K562 (cell line): ENCODE measurements around the gene PRKAA1. TPM values are rescaled to one million over a fixed set of nuclear protein-coding genes. Genes with fewer than 3 reads are reported as not detected.

Experiments used
- ARID1B ChIP-seq: fragments of 450-650 bp; IDR thresholded peaks from 2 replicates; pipeline ENCODE4 v1.6.1; 2016; ENCODE audit warnings: antibody characterized with exemption, mild to moderate bottlenecking, inconsistent platforms
- EGR1 ChIP-seq: fragments of 450-650 bp; conservative IDR thresholded peaks from 2 replicates; pipeline ENCODE4 v1.6.1; 2017; ENCODE audit warnings: mild to moderate bottlenecking
- FOXM1 ChIP-seq, 2 experiments: fragments of 450-650 bp in 1 of 2; sonication (generic) in 1 of 2; formaldehyde crosslinking in 1 of 2; IDR thresholded peaks; 2 replicates each; pipeline versions ENCODE4 v1.6.1 to v1.9.0; 2017 to 2022; ENCODE audit warnings: low read depth in 2 of 2, mild to moderate bottlenecking in 2 of 2, missing genetic modification reagents in 1 of 2, moderate library complexity in 1 of 2
- HCFC1 ChIP-seq: IDR thresholded peaks from 2 replicates; pipeline ENCODE4 v1.6.1; 2012; ENCODE audit warnings: low read depth, low read length, improper control_type of control experiment
- HDAC1 ChIP-seq, 2 experiments: fragments of 450-650 bp; IDR thresholded peaks; 2 replicates each; pipeline ENCODE4 v1.6.1; 2016 to 2017; ENCODE audit warnings: inconsistent platforms in 1 of 2, mild to moderate bottlenecking in 1 of 2, moderate library complexity in 1 of 2
- NUFIP1 ChIP-seq: fragments of 450-650 bp; IDR thresholded peaks from 2 replicates; pipeline ENCODE4 v1.6.1; 2018; ENCODE audit not compliant: partially characterized antibody
- PHF20 ChIP-seq: fragments of 450-650 bp; IDR thresholded peaks from 2 replicates; pipeline ENCODE4 v1.6.1; 2018; ENCODE audit not compliant: partially characterized antibody
- POLR2A ChIP-seq: fragments of 450-650 bp; conservative IDR thresholded peaks from 2 replicates; pipeline ENCODE4 v1.6.1; 2016
- RBBP5 ChIP-seq: fragments of 200-600 bp; sonication (generic); IDR thresholded peaks from 2 replicates; pipeline ENCODE4 v1.6.1; 2012; ENCODE audit warnings: borderline replicate concordance, mild to moderate bottlenecking, low read length, control low read depth, inconsistent platforms; ENCODE audit not compliant: insufficient read depth, poor library complexity, severe bottlenecking
- ZBTB5 ChIP-seq: fragments of 450-650 bp; IDR thresholded peaks from 2 replicates; pipeline ENCODE4 v1.6.1; 2017; ENCODE audit warnings: antibody characterized with exemption
- ZNF121 ChIP-seq: sonication (generic); formaldehyde crosslinking; conservative IDR thresholded peaks from 2 replicates; pipeline ENCODE4 v1.8.0; 2022; ENCODE audit warnings: missing genetic modification reagents
- ZNF830 ChIP-seq: fragments of 250-450 bp; sonication (Bioruptor Pico); IDR thresholded peaks from 2 replicates; pipeline ENCODE4 v1.5.0; 2021; ENCODE audit warnings: mild to moderate bottlenecking
- ZSCAN29 ChIP-seq: fragments of 450-650 bp; IDR thresholded peaks from 2 replicates; pipeline ENCODE4 v1.6.1; 2017
- polyA plus RNA-seq, 8 experiments: library from polyadenylated mRNA; depleted of rRNA in 4 of 8; stranded (reverse) in 5 of 8; unstranded in 3 of 8; fragments of >200 nt; fragmentation: Nextera tagmentation in 2 of 8; fragmentation: Illumina TruSeq in 1 of 8; extraction: Ambion mirVana in 2 of 8; extraction: Trizol in 1 of 8; gene quantifications; 2 replicates each; pipeline versions ENCODE4 v1.2.1 to v1.2.3, GENCODE V29; 2011 to 2014; ENCODE audit warnings: inconsistent platforms in 1 of 8, missing spikeins in 1 of 8
- total RNA-seq, 7 experiments: library from RNA; depleted of rRNA in 6 of 7; stranded (reverse); fragments of >200 nt in 6 of 7; fragmentation: Illumina TruSeq in 2 of 7; extraction: Trizol in 2 of 7; gene quantifications; 2 replicates each; pipeline versions ENCODE4 v1.2.1 to v1.2.3, GENCODE V29; 2011 to 2021; ENCODE audit warnings: low replicate concordance in 1 of 7
- TF ChIP-seq, protein P1 (sequence below), 2 experiments: fragments of 450-650 bp; formaldehyde crosslinking in 1 of 2; IDR thresholded peaks; 2 replicates each; pipeline versions ENCODE4 v1.4.0 to v1.6.1; 2014 to 2020; ENCODE audit warnings: mild to moderate bottlenecking in 2 of 2, borderline replicate concordance in 1 of 2, low read depth in 1 of 2
- TF ChIP-seq, protein P2 (sequence below): IDR thresholded peaks from 2 replicates; pipeline ENCODE4 v1.6.1; 2011; ENCODE audit warnings: borderline replicate concordance, low read depth, mild to moderate bottlenecking, moderate library complexity, low read length; ENCODE audit not compliant: insufficient read depth, poor library complexity, severe bottlenecking

The PRKAA1 gene
- total and polyA plus RNA-seq, 9 of the 15 experiments (the other 6 are each of a cell fraction or from before 2014, with no cell fraction given): 24.5 to 84.0 (median 51.4) TPM

- TF ChIP-seq ZNF830 (CRISPR knock-in tag) (peak; percentile 34; the same call in 1 of the 2 replicates), EGR1 (peak; percentile 85), NUFIP1 (no peak), ZNF121 (CRISPR knock-in tag) (no peak), ARID1B (0 out of 2 replicates have a peak, but pooled peaks have one; percentile 15), ZBTB5 (peak; percentile 78; the same call in 1 of the 2 replicates), FOXM1 (IDR thresholded peaks at IDR 0.05; ENCODE audit: low read depth) (0 out of 2 replicates have a peak, but pooled peaks have one; percentile 27), FOXM1 (CRISPR knock-in tag; IDR thresholded peaks at IDR 0.05; ENCODE audit: low read depth) (no peak), HDAC1 (IDR thresholded peaks at IDR 0.05) (peak in 1 of 2 experiments; percentile 59; a peak in 2 of 4 replicates), POLR2A (peak; percentile 93), RBBP5 (peak; percentile 96), PHF20 (peak; percentile 60), HCFC1 (peak; percentile 72), ZSCAN29 (no peak)
- TF ChIP-seq, protein P1, sequence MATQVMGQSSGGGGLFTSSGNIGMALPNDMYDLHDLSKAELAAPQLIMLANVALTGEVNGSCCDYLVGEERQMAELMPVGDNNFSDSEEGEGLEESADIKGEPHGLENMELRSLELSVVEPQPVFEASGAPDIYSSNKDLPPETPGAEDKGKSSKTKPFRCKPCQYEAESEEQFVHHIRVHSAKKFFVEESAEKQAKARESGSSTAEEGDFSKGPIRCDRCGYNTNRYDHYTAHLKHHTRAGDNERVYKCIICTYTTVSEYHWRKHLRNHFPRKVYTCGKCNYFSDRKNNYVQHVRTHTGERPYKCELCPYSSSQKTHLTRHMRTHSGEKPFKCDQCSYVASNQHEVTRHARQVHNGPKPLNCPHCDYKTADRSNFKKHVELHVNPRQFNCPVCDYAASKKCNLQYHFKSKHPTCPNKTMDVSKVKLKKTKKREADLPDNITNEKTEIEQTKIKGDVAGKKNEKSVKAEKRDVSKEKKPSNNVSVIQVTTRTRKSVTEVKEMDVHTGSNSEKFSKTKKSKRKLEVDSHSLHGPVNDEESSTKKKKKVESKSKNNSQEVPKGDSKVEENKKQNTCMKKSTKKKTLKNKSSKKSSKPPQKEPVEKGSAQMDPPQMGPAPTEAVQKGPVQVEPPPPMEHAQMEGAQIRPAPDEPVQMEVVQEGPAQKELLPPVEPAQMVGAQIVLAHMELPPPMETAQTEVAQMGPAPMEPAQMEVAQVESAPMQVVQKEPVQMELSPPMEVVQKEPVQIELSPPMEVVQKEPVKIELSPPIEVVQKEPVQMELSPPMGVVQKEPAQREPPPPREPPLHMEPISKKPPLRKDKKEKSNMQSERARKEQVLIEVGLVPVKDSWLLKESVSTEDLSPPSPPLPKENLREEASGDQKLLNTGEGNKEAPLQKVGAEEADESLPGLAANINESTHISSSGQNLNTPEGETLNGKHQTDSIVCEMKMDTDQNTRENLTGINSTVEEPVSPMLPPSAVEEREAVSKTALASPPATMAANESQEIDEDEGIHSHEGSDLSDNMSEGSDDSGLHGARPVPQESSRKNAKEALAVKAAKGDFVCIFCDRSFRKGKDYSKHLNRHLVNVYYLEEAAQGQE (IDR thresholded peaks at IDR 0.05; ENCODE audit: borderline replicate concordance): peak; percentile 37; the same call in 1 of the 2 replicates
- TF ChIP-seq, protein P1 (CRISPR knock-in tag; IDR thresholded peaks at IDR 0.05; ENCODE audit: low read depth): no peak
- TF ChIP-seq, protein P2, sequence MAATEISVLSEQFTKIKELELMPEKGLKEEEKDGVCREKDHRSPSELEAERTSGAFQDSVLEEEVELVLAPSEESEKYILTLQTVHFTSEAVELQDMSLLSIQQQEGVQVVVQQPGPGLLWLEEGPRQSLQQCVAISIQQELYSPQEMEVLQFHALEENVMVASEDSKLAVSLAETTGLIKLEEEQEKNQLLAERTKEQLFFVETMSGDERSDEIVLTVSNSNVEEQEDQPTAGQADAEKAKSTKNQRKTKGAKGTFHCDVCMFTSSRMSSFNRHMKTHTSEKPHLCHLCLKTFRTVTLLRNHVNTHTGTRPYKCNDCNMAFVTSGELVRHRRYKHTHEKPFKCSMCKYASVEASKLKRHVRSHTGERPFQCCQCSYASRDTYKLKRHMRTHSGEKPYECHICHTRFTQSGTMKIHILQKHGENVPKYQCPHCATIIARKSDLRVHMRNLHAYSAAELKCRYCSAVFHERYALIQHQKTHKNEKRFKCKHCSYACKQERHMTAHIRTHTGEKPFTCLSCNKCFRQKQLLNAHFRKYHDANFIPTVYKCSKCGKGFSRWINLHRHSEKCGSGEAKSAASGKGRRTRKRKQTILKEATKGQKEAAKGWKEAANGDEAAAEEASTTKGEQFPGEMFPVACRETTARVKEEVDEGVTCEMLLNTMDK: peak; percentile 99
Observed at GRCh38 chr5:40798012-40798800, at the start of gene PRKAA1 (continued).
